Trophoblast cell (in vitro differentiated cells and primary cell): ENCODE data around the gene MPST.

Experiments used
- DNase-seq, 2 donors: peaks; one replicate each; pipeline ENCODE4 v3.0.0-alpha.2; 2016
- H2AFZ ChIP-seq: 2 replicates; pipeline ENCODE4 v1.6.1; 2013; ENCODE audit warnings: low read length, moderate library complexity, mild to moderate bottlenecking; ENCODE audit not compliant: insufficient read depth, poor library complexity
- H2AK5ac ChIP-seq: 2 replicates; pipeline ENCODE4 v1.6.1; 2013; ENCODE audit warnings: mild to moderate bottlenecking, low read length
- H2BK120ac ChIP-seq: 2 replicates; pipeline ENCODE4 v1.6.1; 2013; ENCODE audit warnings: low read length, mild to moderate bottlenecking, moderate library complexity; ENCODE audit not compliant: insufficient read depth, poor library complexity
- H2BK12ac ChIP-seq: 2 replicates; pipeline ENCODE4 v1.6.1; 2013; ENCODE audit warnings: mild to moderate bottlenecking, low read length, moderate library complexity
- H2BK5ac ChIP-seq: 2 replicates; pipeline ENCODE4 v1.6.1; 2013; ENCODE audit warnings: low read length, low read depth, moderate library complexity, mild to moderate bottlenecking; ENCODE audit not compliant: poor library complexity
- H3K14ac ChIP-seq: 2 replicates; pipeline ENCODE4 v1.6.1; 2013; ENCODE audit warnings: mild to moderate bottlenecking, low read length
- H3K18ac ChIP-seq: 2 replicates; pipeline ENCODE4 v1.6.1; 2013; ENCODE audit warnings: mild to moderate bottlenecking, low read length
- H3K23ac ChIP-seq: 2 replicates; pipeline ENCODE4 v1.6.1; 2013; ENCODE audit warnings: low read length
- H3K27ac ChIP-seq: 2 replicates; pipeline ENCODE4 v1.5.1; 2013; ENCODE audit warnings: low read depth, mild to moderate bottlenecking, inconsistent platforms, low read length, moderate library complexity
- H3K27me3 ChIP-seq: 2 replicates; pipeline ENCODE4 v1.6.1; 2013; ENCODE audit warnings: inconsistent platforms, mild to moderate bottlenecking, low read length, moderate library complexity; ENCODE audit not compliant: insufficient read depth
- H3K36me3 ChIP-seq, 2 experiments: 1 replicate in 1 of 2; 2 replicates in 1 of 2; pipeline ENCODE4 v1.6.1; 2013; ENCODE audit warnings: low read length in 2 of 2, mild to moderate bottlenecking in 2 of 2, moderate library complexity in 1 of 2; ENCODE audit not compliant: insufficient read depth in 2 of 2, control insufficient read depth in 1 of 2
- H3K4ac ChIP-seq: 2 replicates; pipeline ENCODE4 v1.6.1; 2013; ENCODE audit warnings: low read depth, mild to moderate bottlenecking, low read length, moderate library complexity
- H3K4me1 ChIP-seq, 2 experiments: 1 replicate in 1 of 2; 2 replicates in 1 of 2; pipeline ENCODE4 v1.6.1; 2013; ENCODE audit warnings: low read length in 2 of 2, mild to moderate bottlenecking in 2 of 2, moderate library complexity in 1 of 2; ENCODE audit not compliant: insufficient read depth in 2 of 2, control insufficient read depth in 1 of 2
- H3K4me2 ChIP-seq: 2 replicates; pipeline ENCODE4 v1.6.1; 2013; ENCODE audit warnings: inconsistent platforms, mild to moderate bottlenecking, low read length, moderate library complexity
- H3K4me3 ChIP-seq: 2 replicates; pipeline ENCODE4 v1.5.1; 2013; ENCODE audit warnings: mild to moderate bottlenecking, low read depth, low read length, inconsistent platforms
- H3K79me1 ChIP-seq: one replicate; pipeline ENCODE4 v1.6.1; 2013; ENCODE audit warnings: low read length
- H3K79me2 ChIP-seq: 2 replicates; pipeline ENCODE4 v1.6.1; 2013; ENCODE audit warnings: low read length, mild to moderate bottlenecking; ENCODE audit not compliant: control insufficient read depth, insufficient read depth, poor library complexity
- H3K9ac ChIP-seq: 2 replicates; pipeline ENCODE4 v1.6.1; 2013; ENCODE audit warnings: mild to moderate bottlenecking, low read length
- H3K9me3 ChIP-seq: 2 replicates; pipeline ENCODE4 v1.6.1; 2013; ENCODE audit warnings: low read depth, mild to moderate bottlenecking, control low read depth, inconsistent platforms, low read length; ENCODE audit not compliant: insufficient read depth
- H4K12ac ChIP-seq: 2 replicates; pipeline ENCODE4 v1.6.1; 2013; ENCODE audit warnings: low read depth, mild to moderate bottlenecking, low read length, moderate library complexity
- H4K8ac ChIP-seq: 2 replicates; pipeline ENCODE4 v1.6.1; 2013; ENCODE audit warnings: low read depth, mild to moderate bottlenecking, low read length, moderate library complexity
- H4K91ac ChIP-seq: one replicate; pipeline ENCODE4 v1.6.1; 2013; ENCODE audit warnings: low read depth, mild to moderate bottlenecking, low read length, moderate library complexity
- WGBS: extraction: QIAGEN DNeasy Blood & Tissue Kit; methylation state at CpG from one replicate; pipeline ENCODE4 v1.1.7; 2013; ENCODE audit warnings: missing lambda C conversion rate; ENCODE audit not compliant: insufficient read length, insufficient coverage; ENCODE audit errors: extremely low coverage; 5-methylcytosine and 5-hydroxymethylcytosine counted together

Gene MPST

GRCh38 chr22:37063431-37064420, 44.2 kb downstream of the MPST start:
- peaks cover 3% of the 10 kb centered on the region for H3K27me3 ChIP-seq
- no peak overlapping the region for H3K4me2 ChIP-seq
- H3K4me1 ChIP-seq, result no peaks in the 10 kb centered on the region
- no peak overlapping the region for H3K23ac ChIP-seq
- peaks cover 7% of the 10 kb centered on the region for H3K9me3 ChIP-seq
- no peak overlapping the region for H3K4ac ChIP-seq
- no peak overlapping the region for H3K9ac ChIP-seq
- no CpG with 5 or more reads among the region's 28 CpGs for WGBS
- no peaks in the 10 kb centered on the region for H3K79me1 ChIP-seq
- H3K4me3 ChIP-seq, result no peak overlapping the region
- no peak overlapping the region for H3K18ac ChIP-seq
- no peak overlapping the region for H4K12ac ChIP-seq
- H3K79me2 ChIP-seq, result no peaks in the 10 kb centered on the region
- H4K8ac ChIP-seq, result no peak overlapping the region
- no peak overlapping the region for H3K27ac ChIP-seq
- no peak overlapping the region for H2BK120ac ChIP-seq
- H2BK5ac ChIP-seq, result no peak overlapping the region
- H2AFZ ChIP-seq, result no peak overlapping the region
- H3K36me3 ChIP-seq, result no peaks in the 10 kb centered on the region
- peak in 1 of 2 donors; percentile 39 for DNase-seq
- no peak overlapping the region for H2AK5ac ChIP-seq
- no peak overlapping the region for H4K91ac ChIP-seq
- H2BK12ac ChIP-seq, result no peak overlapping the region
- H3K14ac ChIP-seq, result no peak overlapping the region

GRCh38 chr22:37064553-37064952, 45.0 kb downstream of the MPST start:
- Histone ChIP-seq H2BK12ac (no peak overlapping the region), H2BK5ac (no peak overlapping the region), H3K79me2 (no peaks in the 10 kb centered on the region), H3K18ac (no peak overlapping the region), H3K4ac (no peak overlapping the region), H4K12ac (no peak overlapping the region), H3K4me1 (no peaks in the 10 kb centered on the region), H3K9me3 (peaks cover 6% of the 10 kb centered on the region), H3K14ac (no peak overlapping the region), H3K36me3 (no peaks in the 10 kb centered on the region), H2AK5ac (no peak overlapping the region), H3K9ac (no peak overlapping the region), H3K4me2 (no peak overlapping the region), H3K4me3 (no peak overlapping the region), H4K8ac (no peak overlapping the region), H3K27me3 (peaks cover 10% of the 10 kb centered on the region), H2AFZ (no peak overlapping the region), H3K79me1 (no peaks in the 10 kb centered on the region), H3K27ac (no peak overlapping the region), H3K23ac (no peak overlapping the region), H4K91ac (no peak overlapping the region), H2BK120ac (no peak overlapping the region)
- no CpG with 5 or more reads among the region's 11 CpGs for WGBS
- DNase-seq, result no peak

GRCh38 chr22:37065180-37065579, 45.6 kb downstream of the MPST start:
- Histone ChIP-seq H3K4me3 (no peak overlapping the region), H3K27me3 (peaks cover 14% of the 10 kb centered on the region), H2BK120ac (no peak overlapping the region), H2BK12ac (no peak overlapping the region), H3K27ac (no peak overlapping the region), H3K23ac (no peak overlapping the region), H3K18ac (no peak overlapping the region), H4K91ac (no peak overlapping the region), H3K79me1 (no peaks in the 10 kb centered on the region), H3K4me1 (no peaks in the 10 kb centered on the region), H3K4me2 (no peak overlapping the region), H2BK5ac (no peak overlapping the region), H3K36me3 (no peaks in the 10 kb centered on the region), H4K8ac (no peak overlapping the region), H3K9ac (no peak overlapping the region), H3K79me2 (no peaks in the 10 kb centered on the region), H3K9me3 (peaks cover 4% of the 10 kb centered on the region), H3K14ac (no peak overlapping the region), H2AFZ (no peak overlapping the region), H4K12ac (no peak overlapping the region), H3K4ac (no peak overlapping the region), H2AK5ac (no peak overlapping the region)
- DNase-seq, result no peak
- WGBS, result no CpG with 5 or more reads among the region's 3 CpGs

GRCh38 chr22:37065961-37066360, 46.4 kb downstream of the MPST start:
- H3K4me2 ChIP-seq, result no peak overlapping the region
- no peak overlapping the region for H3K4ac ChIP-seq
- no peak overlapping the region for H4K91ac ChIP-seq
- no peak overlapping the region for H3K27ac ChIP-seq
- no peaks in the 10 kb centered on the region for H3K79me1 ChIP-seq
- H3K18ac ChIP-seq, result no peak overlapping the region
- H4K12ac ChIP-seq, result no peak overlapping the region
- no peak overlapping the region for H3K4me3 ChIP-seq
- no peak overlapping the region for H2BK120ac ChIP-seq
- no peaks in the 10 kb centered on the region for H3K4me1 ChIP-seq
- H2BK12ac ChIP-seq, result no peak overlapping the region
- no peaks in the 10 kb centered on the region for H3K36me3 ChIP-seq
- H2AK5ac ChIP-seq, result no peak overlapping the region
- no peak overlapping the region for H4K8ac ChIP-seq
- H2BK5ac ChIP-seq, result no peak overlapping the region
- H3K79me2 ChIP-seq, result no peaks in the 10 kb centered on the region
- no peak overlapping the region for H3K14ac ChIP-seq
- H3K27me3 ChIP-seq, result peaks cover 14% of the 10 kb centered on the region
- no peak overlapping the region for H3K23ac ChIP-seq
- no peak overlapping the region for H3K9ac ChIP-seq
- no CpG with 5 or more reads among the region's 9 CpGs for WGBS
- no peak overlapping the region for H2AFZ ChIP-seq
- DNase-seq, result no peak
- peaks cover 4% of the 10 kb centered on the region for H3K9me3 ChIP-seq
